ENCODE data around the gene RANBP9.

GRCh38 chr6:13573669-13574110 is 137.9 kb downstream of the RANBP9 start:
- 0 out of 2 replicates have a peak, but pooled peaks have one; percentile 52 for TF ChIP-seq ZNF766 (CRISPR knock-in tag; conservative IDR thresholded peaks at IDR 0.05)
- TF ChIP-seq RBFOX2 (IDR thresholded peaks at IDR 0.05; ENCODE audit: low read depth, low read length) = no peak
- TF ChIP-seq ZFP30 (CRISPR knock-in tag; IDR thresholded peaks at IDR 0.05; ENCODE audit: borderline replicate concordance) = no peak
- no peak for TF ChIP-seq IFI16 (CRISPR knock-in tag; IDR thresholded peaks at IDR 0.05)
- no peak for TF ChIP-seq POLR2AphosphoS5 (IDR thresholded peaks at IDR 0.05; ENCODE audit: control insufficient read depth, insufficient read depth, low read depth, low read length)
- TF ChIP-seq SREBF2 (CRISPR knock-in tag; IDR thresholded peaks at IDR 0.05) = no peak
- TF ChIP-seq TGIF2 (CRISPR knock-in tag; IDR thresholded peaks at IDR 0.05) = no peak

Data from K562 (cell line).